ENCODE measurements around the gene TLE6.
"Not testable (repeated sequence)": the region's sequence is repeated elsewhere in the genome, so short reads cannot be mapped to it uniquely, and the experiment has no call there.

TLE6 gene

GRCh38 chr19:3031607-3031867, 54.2 kb downstream of the TLE6 start:
- no peak for DNase-seq

DNA sequence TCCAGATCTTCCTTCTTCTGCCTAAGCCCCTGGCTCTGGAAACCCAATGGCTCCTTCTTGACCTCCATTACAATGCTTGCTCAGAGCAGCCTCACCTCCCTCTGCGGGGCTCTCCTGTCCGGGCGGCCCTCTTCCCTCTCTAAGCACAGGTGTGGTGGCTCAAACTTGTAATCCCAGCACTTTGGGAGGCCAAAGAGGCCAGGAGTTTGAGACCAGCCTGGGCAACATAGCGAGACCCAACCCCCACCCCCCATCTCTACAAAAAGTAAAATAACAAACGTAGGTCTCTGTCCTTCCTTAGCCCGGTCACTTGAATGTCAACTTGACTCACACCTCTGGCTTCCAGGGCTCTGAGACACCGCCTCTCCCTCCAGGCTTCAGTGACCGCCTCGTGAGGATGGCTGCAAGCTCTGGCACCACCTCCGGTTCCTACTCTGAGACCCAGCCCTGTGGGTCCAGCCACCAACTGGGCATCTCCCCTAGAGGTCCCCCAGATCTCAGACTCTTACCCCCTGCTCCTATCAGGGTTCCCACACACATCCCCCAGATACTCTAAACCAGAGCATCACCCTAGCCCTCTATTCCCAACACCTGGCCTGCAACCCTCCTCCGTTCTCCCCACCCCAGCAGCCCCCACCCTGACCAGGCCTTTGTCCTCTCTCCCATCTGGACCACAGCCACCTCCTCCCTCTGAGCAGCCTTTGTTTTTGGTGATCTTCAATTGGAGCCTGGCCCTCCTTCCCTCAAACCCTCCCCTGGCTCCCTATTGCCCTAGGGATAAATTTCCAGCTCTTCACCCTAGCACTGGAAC, 56.4 kb downstream of the TLE6 start:
- no peak for DNase-seq

DNA sequence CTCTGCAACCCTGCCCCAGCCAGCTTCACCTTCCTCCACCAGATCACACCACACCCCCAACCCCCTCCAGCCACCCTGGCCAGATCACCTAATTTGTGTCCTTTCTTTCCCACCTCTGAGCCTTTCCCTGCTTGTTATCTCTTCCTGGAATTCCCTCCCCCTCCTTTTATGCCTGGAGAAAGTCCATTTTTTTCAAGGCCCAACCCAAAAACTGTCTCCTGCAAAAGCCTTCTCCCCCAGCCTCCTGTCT, 57.0 kb downstream of the TLE6 start:
- no peak for DNase-seq

DNA sequence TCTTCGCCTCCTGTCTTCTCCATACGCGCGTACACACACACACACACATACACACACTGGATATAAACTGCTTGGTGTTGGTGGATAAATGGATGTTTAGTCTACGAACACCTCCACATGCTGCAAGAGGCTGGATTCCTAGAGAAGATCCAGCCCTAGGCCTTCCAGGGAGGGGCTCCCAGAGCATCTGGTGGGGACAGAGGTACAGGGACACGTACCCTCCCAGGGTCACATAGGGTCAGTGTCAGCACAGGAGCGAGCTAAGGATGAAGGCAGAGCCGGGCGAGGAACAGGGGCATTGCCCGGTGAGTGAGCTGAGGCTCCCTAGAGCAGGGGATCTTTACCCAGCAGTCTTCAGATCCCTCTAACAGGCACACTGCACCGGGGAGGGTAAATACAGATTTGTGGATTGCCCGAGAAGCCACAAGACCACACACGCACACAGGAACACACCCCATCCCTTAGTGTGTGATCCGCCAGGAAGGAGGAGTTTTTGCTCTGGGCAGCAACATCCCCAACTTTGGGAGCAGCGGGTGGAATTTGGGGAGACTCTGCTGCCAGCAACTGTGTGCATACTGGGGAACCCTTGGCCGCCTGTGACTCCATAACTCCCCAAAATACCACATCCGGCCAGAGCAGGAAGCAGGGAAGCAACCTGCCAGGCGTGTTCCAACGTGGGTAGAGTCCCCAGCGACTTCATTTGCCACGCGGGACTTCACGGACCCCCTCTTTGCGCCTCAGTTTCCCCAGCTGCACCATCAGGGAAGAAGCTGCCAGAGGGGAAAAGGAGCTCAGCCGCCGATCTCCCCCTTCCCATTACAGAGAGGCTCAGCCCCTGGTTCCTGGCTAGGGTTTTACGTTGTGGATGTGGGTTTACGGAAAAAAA, 57.5 kb downstream of the TLE6 start:
- DNase-seq = peak; percentile 36

GRCh38 chr19:3035542-3036118, 58.3 kb downstream of the TLE6 start:
- DNase-seq = peak; percentile 94

GRCh38 chr19:3036119-3036976, 59.0 kb downstream of the TLE6 start:
- DNase-seq = peak; percentile 81

- DNase-seq = not testable (repeated sequence)
These were observed 59.7 kb downstream of the TLE6 start for GRCh38 chr19:3036977-3037544.

GRCh38 chr19:3038214-3038613, 60.9 kb downstream of the TLE6 start:
- DNase-seq = no peak

- DNase-seq = no peak
These were observed 61.8 kb downstream of the TLE6 start for GRCh38 chr19:3039125-3039524.

GRCh38 chr19:3039641-3040077, 62.3 kb downstream of the TLE6 start:
- DNase-seq = no peak

GRCh38 chr19:3041327-3041726, 64.0 kb downstream of the TLE6 start:
- no peak for DNase-seq

DNA sequence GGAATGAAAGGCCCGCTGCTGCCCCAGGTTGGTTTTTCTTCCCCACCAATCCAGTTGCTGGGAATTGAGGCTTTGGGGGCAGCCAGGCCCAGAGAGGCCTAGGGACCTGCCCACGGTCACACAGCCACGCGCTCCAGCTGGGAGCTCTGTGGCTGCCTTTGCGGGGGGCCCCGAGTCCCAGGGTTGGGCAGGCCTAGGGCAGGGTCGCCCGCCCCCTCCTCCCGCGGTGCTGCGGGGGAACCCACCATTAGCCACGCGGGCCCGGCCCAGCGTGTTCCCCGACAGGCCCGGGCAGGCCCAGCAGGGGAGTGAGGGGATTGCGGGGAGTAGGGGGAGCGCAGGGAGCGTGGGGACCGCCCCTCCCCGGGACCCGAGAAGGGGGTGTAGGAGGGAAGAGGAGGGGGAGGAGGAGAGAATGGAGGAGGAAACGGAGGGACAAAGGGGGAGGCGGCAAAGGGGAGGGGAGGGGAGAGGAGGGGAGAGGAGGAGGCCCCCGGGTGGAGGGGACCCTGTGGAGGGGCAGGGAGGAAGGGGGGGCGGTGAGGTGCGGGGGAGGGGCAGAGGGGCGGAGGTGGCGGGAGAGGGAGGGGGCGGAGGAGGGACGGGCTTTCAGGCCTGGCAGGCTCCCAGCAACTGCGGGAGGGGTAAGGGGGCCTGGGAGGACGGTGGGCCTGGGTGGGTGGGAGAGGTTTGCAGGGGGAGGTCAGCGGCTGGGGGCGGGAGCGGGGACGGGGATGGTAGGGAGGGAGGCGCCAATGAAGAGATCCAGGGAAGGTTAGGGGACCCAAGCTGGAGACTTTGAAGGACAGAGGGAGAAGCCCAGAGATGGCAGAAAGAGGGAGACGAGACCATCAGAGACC, 64.6 kb downstream of the TLE6 start:
- no peak for DNase-seq

- no peak for DNase-seq
These were observed 65.4 kb downstream of the TLE6 start for GRCh38 chr19:3042621-3043267.
